C1 segment of cervical spinal cord (tissue), 14 donors: ENCODE data around the gene GABARAP.
A peak's percentile ranks its signal among the peaks of the same experiment; 100 is the strongest.

Experiments used
- DNase-seq, 14 donors: peaks; one replicate each; lab custom pipeline; 2025; lab: John Stamatoyannopoulos, UW

The GABARAP gene

DNA sequence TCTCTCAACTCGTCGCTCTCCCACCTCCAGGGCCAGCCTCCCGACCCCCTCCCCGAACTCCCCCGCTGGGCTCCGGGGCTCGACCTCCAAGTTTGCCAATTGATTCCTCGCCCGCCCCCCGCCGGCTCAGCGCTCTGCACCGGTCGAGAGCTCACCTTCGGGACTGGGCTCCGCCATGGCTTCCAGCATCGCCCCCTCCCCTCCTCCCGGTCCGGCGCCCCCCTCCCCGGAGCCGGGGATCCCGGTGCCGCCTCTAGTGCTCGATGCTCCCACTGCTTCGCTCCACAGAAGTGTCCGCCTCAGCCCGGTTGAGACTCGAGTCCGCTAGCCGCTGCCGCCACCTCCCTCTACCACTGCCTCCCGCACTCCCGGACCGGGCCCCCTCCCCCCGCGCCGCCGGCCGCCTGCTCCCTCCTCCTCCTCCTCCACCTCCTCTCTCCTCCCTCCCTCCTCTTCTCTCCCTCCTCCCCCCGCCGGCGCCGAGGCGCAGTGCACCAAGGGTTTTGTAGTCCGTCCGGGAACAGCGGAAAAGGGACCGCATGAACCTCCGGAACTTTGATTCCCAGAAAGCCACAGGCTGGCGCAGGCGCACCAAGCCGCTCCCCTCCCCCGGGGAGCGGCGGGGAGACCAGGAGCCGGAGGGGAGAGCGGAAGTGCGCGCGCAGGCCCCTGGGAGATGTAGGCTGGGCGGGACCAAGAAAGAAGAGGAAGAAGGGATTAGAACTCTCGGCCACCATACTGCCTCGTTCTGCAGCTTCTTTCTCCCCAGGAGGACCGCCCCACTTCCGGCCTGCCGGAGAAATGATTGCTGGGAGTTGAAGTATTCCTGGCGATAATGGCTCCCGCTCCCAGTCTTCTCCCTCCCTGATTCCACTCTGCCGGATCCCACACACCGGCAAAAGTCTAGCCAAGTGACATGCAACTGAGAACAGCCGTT, 2.9 kb downstream of the GABARAP start, which contains the start of gene PHF23:
PHF23 (minus strand) TSS at position 367 of the 937 bp plus-strand sequence; CDS start at position 189, 178 bp downstream.
- DNase-seq: peak; percentile 96 to 100 (median 99)

DNA sequence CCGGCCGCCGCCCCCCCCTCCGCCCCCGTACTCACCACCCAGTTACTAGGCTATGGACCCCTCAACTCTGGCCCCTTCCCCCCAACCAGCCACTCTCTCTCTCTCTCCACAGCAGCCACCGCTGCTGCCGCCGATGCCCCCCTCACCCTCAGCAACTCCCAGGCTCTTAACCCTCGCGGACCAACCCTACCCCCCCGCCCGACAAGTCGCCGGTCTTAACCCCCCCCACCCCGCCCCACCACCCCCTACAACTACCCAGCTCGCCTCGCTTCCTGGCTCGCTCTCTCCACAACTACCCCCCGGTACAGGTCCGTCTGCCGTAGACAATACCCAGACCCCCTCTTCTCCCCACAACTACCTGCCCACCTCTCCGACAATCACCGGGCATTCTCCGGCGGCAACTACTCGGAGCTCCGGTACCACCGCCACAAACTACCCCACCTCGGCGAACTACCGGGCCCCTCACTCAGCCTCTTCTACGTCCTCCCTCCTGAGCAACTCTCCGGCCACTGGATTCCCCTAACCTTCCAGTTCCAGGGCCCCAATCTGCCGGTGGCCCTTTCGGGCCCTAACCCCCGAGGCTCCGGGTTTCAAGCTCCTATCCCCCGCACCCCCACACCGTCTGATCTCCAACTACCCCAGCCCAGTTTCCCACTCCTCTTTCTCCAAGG, 3.7 kb downstream of the GABARAP start:
- peak in 3 of 14 donors; percentile 41 to 76 (median 66) for DNase-seq

DNA sequence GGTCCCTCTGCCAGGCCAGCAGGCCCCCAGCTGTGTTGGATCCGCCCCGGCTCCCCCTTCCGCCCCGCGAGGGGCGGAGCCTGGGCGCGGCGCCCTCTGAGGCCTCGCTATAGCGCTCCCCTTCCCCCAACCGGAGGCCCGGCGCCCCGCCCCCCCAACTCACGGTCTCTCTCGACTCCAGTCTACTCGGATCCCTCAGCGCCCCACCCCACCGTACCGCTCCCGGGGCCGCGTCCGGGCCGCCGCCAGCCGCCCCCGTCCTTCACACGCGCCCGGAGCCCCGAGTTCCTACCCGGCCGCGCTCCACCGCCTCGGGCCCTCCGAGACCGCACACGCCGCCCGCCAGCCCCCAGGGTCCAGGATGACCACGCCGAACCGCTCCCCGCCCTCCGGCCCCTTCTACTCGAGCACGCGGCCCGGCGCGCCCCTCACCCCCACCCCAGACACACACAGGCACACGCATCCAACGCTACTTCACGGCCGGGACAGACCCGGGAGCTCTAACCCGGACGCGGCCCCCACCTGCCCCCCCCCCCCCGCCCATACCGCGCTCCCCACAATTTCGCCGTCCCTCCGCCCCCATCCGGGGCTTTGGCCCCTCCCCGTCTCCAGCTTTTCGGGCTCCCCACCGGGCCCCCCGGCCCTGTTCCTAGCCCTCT, 4.4 kb downstream of the GABARAP start:
- DNase-seq: peak in 13 of 14 donors; percentile 16 to 76 (median 45)

DNA sequence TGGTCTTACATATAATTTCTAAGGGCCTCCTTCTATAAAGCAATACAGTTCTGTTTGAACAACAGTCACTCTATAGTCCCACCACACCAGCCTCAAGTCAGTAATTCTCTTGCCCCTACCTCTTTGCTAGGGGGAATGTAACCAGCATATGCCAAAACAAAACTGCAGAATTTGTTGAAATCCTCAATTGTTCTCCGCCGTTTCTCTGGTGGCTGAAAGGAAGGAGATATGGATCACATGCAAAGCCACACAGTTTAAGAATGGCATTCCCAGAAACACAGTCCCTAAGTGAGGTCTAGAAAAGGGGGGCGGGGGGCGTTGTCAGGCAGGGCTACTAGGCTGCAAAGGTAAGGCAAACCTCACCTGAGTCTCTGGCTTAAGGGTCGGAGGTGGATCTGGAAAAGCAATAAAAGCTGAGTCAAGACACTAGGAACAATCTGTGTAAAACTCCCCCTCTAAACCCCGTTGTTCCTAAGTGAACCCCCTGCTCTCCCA, 4.9 kb downstream of the GABARAP start:
- no peak for DNase-seq

DNA sequence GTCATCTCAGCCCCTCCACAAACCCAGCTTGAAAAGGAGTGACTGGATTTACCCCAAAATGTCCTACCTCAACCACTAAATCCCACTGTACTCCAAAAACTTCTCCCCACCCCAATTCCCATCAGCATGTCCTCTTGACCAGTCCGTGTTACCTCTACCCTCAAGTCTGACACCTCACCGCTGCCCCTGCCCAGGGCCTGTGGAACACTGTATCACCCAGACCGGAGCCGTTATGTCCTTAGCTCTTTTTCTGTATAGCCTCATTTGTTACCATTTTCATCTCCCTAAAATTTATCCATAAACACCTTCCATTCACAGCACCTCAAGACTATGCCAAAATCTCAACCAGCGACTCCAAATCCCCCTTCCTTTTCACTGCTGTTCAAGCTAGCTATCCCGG, 5.4 kb downstream of the GABARAP start:
- no peak for DNase-seq

DNA sequence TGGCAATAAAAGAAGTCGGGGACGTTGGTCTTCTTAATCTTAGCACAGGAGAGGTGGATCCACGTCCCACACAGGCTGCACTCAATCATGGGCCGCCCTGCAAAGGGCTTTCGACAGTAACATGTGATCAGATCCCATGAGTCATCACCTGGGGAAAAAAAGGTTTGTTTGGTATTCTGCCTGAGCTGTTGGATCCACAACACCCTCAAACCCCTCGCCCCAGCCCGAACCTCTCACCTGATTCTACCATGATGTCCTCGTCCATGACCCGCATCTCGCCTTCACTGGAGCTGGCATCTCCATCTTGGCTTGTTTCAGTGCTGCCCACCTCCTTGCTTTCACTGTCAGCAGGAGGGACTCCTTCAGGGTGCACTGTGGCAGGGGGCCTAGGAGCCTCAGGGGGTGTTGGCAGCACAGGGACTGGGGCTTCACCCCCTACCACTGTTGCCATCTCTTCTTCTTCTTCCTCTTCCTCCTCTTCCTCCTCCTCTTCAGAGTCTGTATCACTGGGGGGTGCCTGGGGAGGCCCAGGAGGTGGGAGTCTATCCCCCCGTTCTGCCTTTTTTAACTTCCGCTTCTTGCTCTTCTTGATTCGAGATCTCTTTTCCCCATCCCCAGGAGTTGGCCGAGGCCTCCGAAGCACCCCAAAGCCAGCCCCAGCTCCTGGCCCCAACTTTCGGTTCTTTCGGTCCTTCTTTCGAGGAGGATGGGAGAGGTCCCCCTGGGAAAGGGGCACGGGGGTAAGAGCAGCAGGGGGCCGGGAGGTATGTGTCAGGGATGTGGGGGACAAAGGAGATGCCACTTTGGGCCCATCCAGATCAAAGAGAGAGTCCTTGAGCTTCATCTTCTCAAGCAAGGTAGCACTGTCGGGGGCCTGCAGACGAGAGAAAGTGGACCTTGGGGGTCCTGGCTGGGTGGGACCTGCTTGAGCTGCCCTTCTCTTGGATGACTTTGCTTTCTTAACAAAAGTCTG, 6.3 kb downstream of the GABARAP start:
- no peak for DNase-seq

DNA sequence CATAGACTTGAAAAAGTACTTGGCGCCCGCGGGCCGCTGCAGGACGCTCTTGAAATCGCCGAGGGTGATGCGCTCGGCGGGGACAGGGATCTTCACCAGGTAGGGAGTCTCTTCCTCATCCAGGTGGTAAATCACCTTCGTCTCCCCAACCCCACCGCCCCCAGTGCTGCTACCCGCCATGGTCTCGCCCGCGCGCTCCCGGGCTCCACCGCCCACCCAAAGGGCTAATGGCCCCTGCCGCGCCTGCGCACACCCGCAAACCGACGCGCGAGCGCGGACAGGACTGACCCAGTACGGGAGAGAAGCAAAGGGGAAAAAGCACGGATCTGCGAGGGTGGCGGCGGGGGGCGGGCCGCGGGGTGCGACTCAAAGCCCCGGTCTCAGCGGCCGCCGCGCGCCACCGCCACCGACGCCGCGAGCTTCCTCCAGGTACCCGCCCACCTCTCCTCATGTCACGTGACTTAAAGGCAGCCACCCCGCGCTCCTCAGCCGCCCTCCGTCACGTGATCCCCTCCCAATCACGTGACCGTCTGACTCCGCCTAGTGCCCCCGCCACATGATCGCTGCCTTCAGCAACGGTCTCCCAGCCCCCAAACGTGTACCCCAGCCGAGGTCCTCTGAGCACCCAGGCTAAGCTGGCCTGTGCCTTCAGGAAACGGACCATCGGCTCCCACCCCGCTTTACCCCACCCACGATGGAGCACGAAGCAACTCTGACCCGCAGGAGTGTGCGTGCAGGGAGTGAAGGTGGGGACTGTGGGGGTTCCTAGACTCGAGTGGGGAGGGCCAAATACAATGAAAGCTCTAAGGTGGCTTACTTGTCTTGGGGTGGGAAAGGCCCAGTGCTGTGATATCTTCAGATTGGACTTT, 7.9 kb downstream of the GABARAP start, which contains the start of gene DVL2:
DVL2 (minus strand) TSS at position 435 of the 869 bp plus-strand sequence; CDS start at position 180, 255 bp downstream.
- peak; percentile 72 to 96 (median 93) for DNase-seq

DNA sequence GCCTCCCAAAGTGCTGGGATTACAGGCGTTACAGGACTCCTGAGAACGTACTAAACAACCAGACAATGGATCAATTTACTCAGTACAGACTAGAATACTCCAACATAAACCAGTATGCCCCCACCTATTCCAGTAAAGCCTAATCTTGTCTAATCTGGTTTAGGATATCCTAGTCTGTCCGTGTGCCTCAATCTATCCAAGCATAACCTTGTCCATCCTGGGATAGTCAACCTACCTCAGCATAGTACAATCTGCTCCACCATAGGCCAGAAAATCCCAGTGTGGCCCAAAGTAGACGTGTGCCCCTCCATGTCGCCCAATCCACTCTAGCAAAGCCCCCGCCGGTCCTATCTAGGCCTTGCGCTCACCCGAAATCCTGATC, 8.6 kb downstream of the GABARAP start:
- no peak for DNase-seq

DNA sequence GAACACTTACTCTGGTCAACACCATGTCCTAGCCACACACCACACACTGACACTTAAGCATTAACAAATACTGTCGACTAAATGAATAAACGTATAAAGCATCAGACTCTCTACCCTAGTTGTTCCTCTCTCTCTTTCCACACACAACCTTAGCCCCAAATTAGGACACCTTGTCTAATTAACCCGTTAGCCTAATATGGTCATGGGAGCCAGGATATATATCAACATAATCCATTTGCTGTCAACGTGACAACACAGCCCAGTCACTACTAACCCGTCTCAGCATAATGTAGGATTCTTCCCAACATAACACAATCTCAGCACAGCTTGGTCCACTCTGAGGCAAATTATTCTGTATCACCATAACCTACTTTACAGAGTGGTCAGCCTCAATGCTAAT, 10.1 kb downstream of the GABARAP start:
- DNase-seq: no peak

DNA sequence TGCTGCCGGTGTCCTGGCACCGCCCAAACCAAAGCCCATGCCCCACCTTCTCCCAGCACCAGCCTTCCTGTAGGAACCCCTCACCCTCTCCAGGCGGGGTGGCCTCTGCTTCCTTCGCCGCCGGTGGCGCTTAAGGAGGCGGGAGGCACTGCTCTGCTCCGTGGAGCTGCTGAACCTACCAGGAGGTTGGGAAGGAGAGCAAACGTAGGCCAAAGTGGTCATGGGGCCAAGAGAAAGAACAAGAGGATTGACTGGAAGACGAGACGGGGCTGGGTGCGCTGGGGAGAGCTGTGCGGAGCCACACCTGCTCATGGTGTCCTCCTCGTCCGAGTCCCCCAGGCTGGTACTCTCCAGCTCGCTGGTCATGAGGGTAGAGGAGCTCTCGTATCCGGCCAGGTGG, 12.7 kb downstream of the GABARAP start:
- DNase-seq: no peak

DNA sequence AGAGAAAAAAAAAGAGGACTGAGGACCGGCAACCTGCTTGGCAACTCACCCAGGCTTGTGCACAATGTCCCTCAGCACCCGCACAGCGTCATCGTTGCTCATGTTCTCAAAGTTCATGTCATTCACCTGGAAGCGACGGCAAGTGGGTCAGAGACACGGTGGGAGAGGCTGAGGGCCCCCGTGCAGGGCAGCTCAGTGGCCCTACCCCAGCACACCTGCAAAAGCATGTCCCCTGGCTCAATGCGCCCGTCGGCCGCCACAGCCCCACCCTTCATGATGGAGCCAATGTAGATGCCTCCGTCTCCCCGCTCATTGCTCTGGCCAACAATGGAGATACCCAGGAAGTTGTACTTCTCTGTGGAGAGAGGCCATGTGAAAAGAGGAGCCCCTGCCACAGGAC, 13.3 kb downstream of the GABARAP start:
- no peak for DNase-seq

DNA sequence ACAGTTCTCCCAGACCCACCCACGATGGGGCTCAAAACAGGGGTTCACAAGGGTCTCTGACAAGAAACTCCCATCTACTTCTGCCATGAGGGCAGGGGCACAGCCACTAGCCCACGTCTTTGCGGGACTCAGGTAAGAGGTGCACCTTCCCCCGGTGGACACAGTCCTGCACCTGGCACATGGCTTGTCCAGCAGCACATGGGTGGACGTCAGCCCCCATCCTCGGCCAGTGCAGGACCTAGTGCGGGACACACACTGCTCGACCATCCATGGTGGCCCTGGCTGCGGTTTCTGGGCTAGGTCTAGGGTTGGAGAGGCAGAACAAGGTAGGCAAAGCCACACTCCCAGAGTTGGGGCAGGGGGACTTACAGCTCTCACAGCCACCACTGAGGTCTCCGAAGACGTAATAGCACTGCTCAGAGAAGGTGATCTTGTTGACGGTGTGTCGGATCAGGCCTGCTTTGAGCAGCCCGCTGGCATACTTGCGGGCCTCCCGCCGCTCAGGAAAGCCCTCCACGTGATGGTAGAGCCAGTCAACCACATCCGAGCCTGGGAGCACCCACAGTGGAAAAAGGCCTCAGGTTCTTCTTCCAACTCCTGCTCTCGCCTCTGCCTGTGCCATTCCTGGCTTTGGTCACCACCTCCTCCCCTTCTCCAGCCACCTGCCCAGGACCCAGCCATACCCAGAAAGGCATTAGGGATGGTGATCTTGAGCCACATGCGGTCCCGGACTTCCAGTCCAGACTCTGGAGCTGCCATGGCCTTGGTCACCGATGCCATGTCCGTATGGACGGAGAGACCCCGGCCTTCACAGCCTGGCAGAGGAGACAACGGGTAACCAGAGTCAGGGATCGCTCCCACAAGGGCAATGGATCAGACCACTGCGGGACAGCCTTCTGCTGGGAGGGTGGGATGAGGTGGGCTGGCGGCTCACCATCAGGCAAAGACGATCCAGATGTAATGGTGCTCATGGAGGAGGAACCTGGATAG, 15.2 kb downstream of the GABARAP start:
- DNase-seq: no peak

DNA sequence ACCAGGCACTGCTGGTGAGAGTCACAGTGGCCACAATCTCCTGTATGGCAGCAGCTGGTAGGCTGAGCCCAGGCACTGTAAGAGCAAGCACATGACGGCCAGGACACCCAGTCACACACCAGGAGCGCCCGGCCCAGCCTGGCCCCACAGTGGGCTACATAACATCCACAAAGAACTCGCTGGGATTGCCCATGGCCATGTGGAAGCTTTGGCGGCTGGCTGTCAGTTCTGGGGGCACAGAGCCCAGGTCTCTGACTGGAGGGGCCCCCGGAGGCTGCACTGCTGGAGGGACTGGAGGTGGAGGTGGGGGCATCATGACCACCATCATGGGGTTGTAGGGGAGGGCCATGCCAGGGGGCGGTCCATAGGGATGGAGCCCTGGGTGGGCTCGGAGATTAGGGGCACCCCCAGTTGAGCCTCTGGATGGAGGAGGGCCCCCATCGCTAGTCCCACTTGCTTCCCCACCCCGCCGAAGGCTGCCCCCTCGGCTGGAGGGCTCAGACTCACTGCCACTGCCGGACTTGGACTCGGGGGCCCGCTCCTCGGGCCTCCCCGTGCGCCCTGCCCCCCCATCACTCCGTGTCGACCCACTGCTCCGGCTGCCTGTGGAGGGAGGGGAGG, 16.4 kb downstream of the GABARAP start:
- DNase-seq: no peak

DNA sequence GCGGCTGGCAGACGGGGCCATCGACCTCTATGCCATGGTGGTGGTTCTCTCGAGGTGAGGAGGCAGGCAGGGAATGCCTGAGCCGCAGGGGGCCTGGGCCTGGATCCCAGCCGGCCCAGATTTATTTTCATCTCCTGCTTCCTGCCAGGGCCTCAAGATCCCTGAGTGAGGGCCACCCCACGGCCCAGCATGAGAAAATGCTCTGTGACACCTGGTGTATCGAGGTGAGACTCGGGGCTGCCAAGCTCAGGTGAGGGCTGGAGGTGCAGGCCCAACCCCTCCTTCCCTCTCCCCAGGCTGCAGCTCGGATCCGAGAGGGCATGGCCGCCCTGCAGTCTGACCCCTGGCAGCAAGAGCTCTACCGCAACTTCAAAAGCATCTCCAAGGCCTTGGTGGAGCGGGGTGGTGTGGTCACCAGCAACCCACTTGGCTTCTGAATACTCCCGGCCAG, 17.6 kb downstream of the GABARAP start:
- DNase-seq: no peak

DNA sequence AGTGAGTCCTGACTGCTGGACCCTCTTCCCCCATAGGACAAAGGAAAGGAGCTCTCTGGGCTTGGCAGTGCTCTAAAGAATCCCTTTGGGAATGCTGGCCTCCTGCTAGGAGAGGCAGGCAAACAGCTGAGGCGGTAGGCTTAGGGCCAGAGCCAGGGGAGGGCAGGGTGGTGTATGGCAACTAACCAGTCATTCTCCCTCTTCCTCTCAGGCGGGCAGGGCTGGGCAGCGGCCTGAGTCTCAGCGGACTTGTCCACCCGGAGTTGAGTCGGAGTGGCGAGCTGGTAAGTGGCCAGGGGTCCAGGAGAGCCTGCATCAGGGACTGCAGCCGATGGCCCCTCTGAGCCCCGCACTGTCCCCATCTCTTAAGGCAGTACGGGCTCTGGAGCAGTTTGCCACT, 18.1 kb downstream of the GABARAP start:
- DNase-seq: peak in 1 of 14 donors; percentile 16

DNA sequence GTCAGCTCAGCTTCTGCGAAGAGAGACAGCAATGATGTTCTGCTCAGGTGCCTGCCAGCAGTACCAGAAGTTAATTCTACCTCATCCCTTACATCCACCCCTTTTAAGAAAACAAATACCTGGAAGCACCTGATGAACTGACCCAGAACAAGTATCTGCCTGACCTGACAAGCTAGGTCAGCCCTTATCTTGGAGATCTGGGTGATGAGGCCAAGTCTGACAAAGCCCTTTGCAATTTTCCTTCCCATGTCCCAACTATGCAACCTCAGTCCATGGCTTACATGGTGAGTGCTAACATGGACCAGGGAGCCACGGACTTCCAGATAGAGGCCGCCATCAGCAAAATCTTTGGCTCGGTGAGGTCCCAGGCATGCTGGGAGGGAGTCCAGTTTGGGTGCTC, 18.9 kb downstream of the GABARAP start:
- DNase-seq: no peak

DNA sequence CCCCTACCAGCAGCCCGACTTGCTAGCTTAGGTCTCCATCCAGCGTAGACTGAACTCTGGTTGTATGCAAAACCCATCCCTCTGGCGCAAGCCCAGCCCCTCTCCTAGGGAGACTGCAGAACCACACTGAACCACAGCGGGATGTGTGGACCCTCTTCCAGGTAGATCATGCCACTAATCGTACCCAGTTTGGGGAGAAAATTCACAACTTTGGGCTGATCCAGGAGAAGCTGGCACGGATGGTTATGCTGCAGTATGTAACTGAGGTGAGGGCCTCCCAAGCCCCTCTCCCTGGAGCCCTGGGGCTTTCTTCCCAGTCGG, 19.3 kb downstream of the GABARAP start:
- no peak for DNase-seq
